Measurements from ENCODE around the gene GLCE. TPM values are rescaled to one million over a fixed set of nuclear protein-coding genes. Genes with fewer than 3 reads are reported as not detected.

The GLCE gene
- total RNA-seq, 1 donor from 2014 or later = 8.5 TPM

GRCh38 chr15:69285834-69286233 lies 125.4 kb downstream of the GLCE start:
- Mint-ChIP-seq H3K27me3 (ENCODE audit: unreplicated experiment) (peaks cover 3% of the 10 kb centered on the region), H3K9me3 (ENCODE audit: unreplicated experiment) (no peaks in the 10 kb centered on the region), H3K36me3 (ENCODE audit: low read depth, unreplicated experiment) (no peaks in the 10 kb centered on the region), H3K27ac (ENCODE audit: unreplicated experiment) (no peak overlapping the region), H3K4me1 (ENCODE audit: unreplicated experiment) (no peaks in the 10 kb centered on the region), H3K4me3 (ENCODE audit: unreplicated experiment) (no peak overlapping the region)
- no peak for DNase-seq (ENCODE audit: low spot score)
- TF ChIP-seq CTCF (IDR thresholded peaks at IDR 0.05; ENCODE audit: unreplicated experiment) = no peak

DNA sequence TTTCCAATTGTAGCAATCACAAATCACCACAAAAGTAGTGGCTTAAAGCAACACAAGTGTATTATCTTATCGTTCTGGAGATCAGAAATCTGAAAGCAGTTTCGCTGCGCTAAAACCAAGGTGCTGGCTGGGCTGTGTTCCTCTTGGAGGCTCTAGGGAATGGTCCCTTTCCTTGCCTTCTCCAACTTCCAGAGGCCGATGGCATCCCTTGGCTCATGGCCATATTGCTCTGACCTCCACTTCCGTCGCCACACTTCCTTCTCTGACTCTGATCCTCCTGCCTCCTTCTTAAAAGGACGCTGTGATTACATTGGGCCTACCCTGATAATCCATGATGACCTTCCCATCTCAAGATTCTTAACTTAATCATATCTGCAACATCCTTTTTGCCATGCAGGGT lies 127.6 kb downstream of the GLCE start:
- H3K27ac Mint-ChIP-seq (ENCODE audit: unreplicated experiment) = no peak overlapping the region
- peaks cover 5% of the 10 kb centered on the region for H3K27me3 Mint-ChIP-seq (ENCODE audit: unreplicated experiment)
- no peaks in the 10 kb centered on the region for H3K4me1 Mint-ChIP-seq (ENCODE audit: unreplicated experiment)
- TF ChIP-seq CTCF (IDR thresholded peaks at IDR 0.05; ENCODE audit: unreplicated experiment) = no peak
- no peak for DNase-seq (ENCODE audit: low spot score)
- H3K9me3 Mint-ChIP-seq (ENCODE audit: unreplicated experiment) = no peaks in the 10 kb centered on the region
- no peaks in the 10 kb centered on the region for H3K36me3 Mint-ChIP-seq (ENCODE audit: low read depth, unreplicated experiment)
- no peak overlapping the region for H3K4me3 Mint-ChIP-seq (ENCODE audit: unreplicated experiment)

GRCh38 chr15:69288531-69289341 lies 128.3 kb downstream of the GLCE start:
- Mint-ChIP-seq H3K27ac (ENCODE audit: unreplicated experiment) (no peak overlapping the region), H3K27me3 (ENCODE audit: unreplicated experiment) (peaks cover 5% of the 10 kb centered on the region), H3K4me1 (ENCODE audit: unreplicated experiment) (no peaks in the 10 kb centered on the region)

DNA sequence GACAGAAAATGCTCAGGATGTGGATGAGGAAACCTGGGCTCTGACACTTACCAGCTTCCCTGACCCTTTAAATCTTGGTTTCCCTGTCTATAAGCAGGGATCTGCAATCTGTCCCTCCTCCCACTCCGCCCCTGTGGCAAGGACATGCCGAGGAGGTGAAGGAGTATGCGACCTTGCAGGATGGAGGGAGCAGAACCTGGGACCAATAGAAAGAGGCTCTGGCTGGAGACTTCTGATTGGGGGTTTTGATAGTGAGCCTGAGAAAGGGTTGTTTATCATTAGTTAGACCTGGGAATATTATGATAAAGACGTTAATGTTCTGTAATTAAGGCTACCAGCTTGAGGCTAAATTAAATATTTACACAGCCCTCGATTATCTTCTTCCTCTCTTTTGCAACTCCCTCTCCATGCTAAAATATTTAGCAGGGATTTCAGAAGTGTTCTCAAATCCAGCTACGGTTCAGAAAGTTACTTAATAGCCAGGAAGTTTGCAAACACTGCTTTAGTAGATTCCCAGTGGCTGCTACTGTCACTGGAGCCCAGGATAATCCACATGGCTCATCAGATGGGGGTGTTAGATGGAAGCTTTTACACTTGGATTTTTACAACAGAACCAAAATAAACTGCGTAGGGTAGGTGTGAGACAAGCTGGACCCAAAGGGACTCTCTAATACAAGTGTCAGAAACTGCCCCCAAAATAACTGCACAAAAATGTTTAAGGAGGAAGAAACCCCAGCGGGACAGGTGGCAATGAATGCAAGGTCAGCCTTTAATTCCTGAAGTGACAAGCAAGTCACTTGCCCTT lies 129.1 kb downstream of the GLCE start:
- Mint-ChIP-seq H3K27me3 (ENCODE audit: unreplicated experiment) (peaks cover 5% of the 10 kb centered on the region), H3K36me3 (ENCODE audit: low read depth, unreplicated experiment) (no peaks in the 10 kb centered on the region), H3K4me3 (ENCODE audit: unreplicated experiment) (no peak overlapping the region), H3K4me1 (ENCODE audit: unreplicated experiment) (no peaks in the 10 kb centered on the region), H3K27ac (ENCODE audit: unreplicated experiment) (no peak overlapping the region), H3K9me3 (ENCODE audit: unreplicated experiment) (no peaks in the 10 kb centered on the region)
- TF ChIP-seq CTCF (IDR thresholded peaks at IDR 0.05; ENCODE audit: unreplicated experiment) = no peak
- no peak for DNase-seq (ENCODE audit: low spot score)

More at GRCh38 chr15:69288531-69289341, 128.3 kb downstream of the GLCE start:
- no peak for TF ChIP-seq CTCF (IDR thresholded peaks at IDR 0.05; ENCODE audit: unreplicated experiment)
- Mint-ChIP-seq H3K9me3 (ENCODE audit: unreplicated experiment) (no peaks in the 10 kb centered on the region), H3K4me3 (ENCODE audit: unreplicated experiment) (no peak overlapping the region), H3K36me3 (ENCODE audit: low read depth, unreplicated experiment) (no peaks in the 10 kb centered on the region)
- DNase-seq (ENCODE audit: low spot score) = no peak

All from endothelial cell (in vitro differentiated cells).